ENCODE data around the gene PSMF1. TPM values are rescaled to one million over a fixed set of nuclear protein-coding genes. Genes with fewer than 3 reads are reported as not detected.

Gene PSMF1
- total and polyA plus RNA-seq, 9 of the 15 experiments (the other 6 are each of a cell fraction or from before 2014, with no cell fraction given) = 8.5 to 192 (median 33.2) TPM

- no peak for TF ChIP-seq CHD7 (IDR thresholded peaks at IDR 0.05; ENCODE audit: low read depth, low read length)
- TF ChIP-seq DIDO1 (tag; IDR thresholded peaks at IDR 0.05; ENCODE audit: low read depth) = no peak
- TF ChIP-seq THAP7 (CRISPR knock-in tag; IDR thresholded peaks at IDR 0.05) = no peak
- no peak for TF ChIP-seq ZNF512 (tag; IDR thresholded peaks at IDR 0.05)
- no peak for TF ChIP-seq BMI1 (IDR thresholded peaks at IDR 0.05; ENCODE audit: low read length)
- no peak for TF ChIP-seq KAT7 (CRISPR knock-in tag; IDR thresholded peaks at IDR 0.05; ENCODE audit: borderline replicate concordance)
- TF ChIP-seq FOXA3 (CRISPR knock-in tag; conservative IDR thresholded peaks at IDR 0.05 in 1 of 2, IDR thresholded peaks at IDR 0.05 in 1 of 2) = no peak
Measured at GRCh38 chr20:1081891-1082290, 36.5 kb upstream of the PSMF1 start (continued).
